Spleen (tissue), 7 donors: Measurements from ENCODE around the gene FANCE.

ENCODE experiments used
- CTCF ChIP-seq, 11 experiments: fragments of 200-600 bp in 7 of 11; fragments of 450-650 bp in 4 of 11; sonication (generic) in 4 of 11; IDR thresholded peaks in 8 of 11; conservative IDR thresholded peaks in 3 of 11; 1 replicate in 7 of 11; 2 replicates in 4 of 11; pipeline versions ENCODE4 v1.4.0 to v1.8.0; 2016 to 2021; ENCODE audit warnings: antibody characterized with exemption in 11 of 11, inconsistent platforms in 4 of 11, mild to moderate bottlenecking in 1 of 11
- POLR2A ChIP-seq, 3 donors: fragments of 450-650 bp; IDR thresholded peaks; one replicate each; pipeline ENCODE4 v1.5.1; 2017; ENCODE audit warnings: antibody characterized with exemption in 3 of 3, mild to moderate bottlenecking in 1 of 3
- POLR2AphosphoS5 ChIP-seq, 3 donors: sonication (generic); formaldehyde crosslinking; IDR thresholded peaks; one replicate each; pipeline ENCODE4 v1.5.1; 2017; ENCODE audit warnings: antibody characterized with exemption in 3 of 3
- donor health status: DM: no; HTN: no; CAD: no; lungs with moderate emphysema.
- donor health status: DM: no; HTN: no; CAD: no.
- donor health status: DM: no; HTN: no; CAD: no.

- TF ChIP-seq CTCF (IDR thresholded peaks at IDR 0.05 in 8 of 11, conservative IDR thresholded peaks at IDR 0.05 in 3 of 11): no peak
- TF ChIP-seq POLR2A (IDR thresholded peaks at IDR 0.05): no peak
- TF ChIP-seq POLR2AphosphoS5 (IDR thresholded peaks at IDR 0.05): peak in 1 of 3 donors; percentile 46
Observed at GRCh38 chr6:35427435-35427834, 24.7 kb upstream of the FANCE start.
